Ishikawa (cell line): ENCODE data around the gene TCEANC.

ENCODE experiments used
- CEBPB ChIP-seq: IDR thresholded peaks from 2 replicates; pipeline ENCODE4 v1.6.1; 2012
- CREB1 ChIP-seq: IDR thresholded peaks from 2 replicates; pipeline ENCODE4 v1.6.1; 2012; ENCODE audit warnings: low read depth
- EGR1 ChIP-seq: IDR thresholded peaks from 2 replicates; pipeline ENCODE4 v1.6.1; 2012
- EP300 ChIP-seq: IDR thresholded peaks from 2 replicates; pipeline ENCODE4 v1.6.1; 2012; ENCODE audit warnings: borderline replicate concordance
- FOXM1 ChIP-seq: IDR thresholded peaks from 2 replicates; pipeline ENCODE4 v1.6.1; 2012; ENCODE audit warnings: low read depth, borderline replicate concordance
- MAX ChIP-seq: IDR thresholded peaks from 2 replicates; pipeline ENCODE4 v1.6.1; 2012
- NFIC ChIP-seq: IDR thresholded peaks from 2 replicates; pipeline ENCODE4 v1.6.1; 2012
- RAD21 ChIP-seq: IDR thresholded peaks from 2 replicates; pipeline ENCODE4 v1.6.1; 2012; ENCODE audit warnings: low read depth
- REST ChIP-seq: IDR thresholded peaks from 2 replicates; pipeline ENCODE4 v1.6.1; 2012; ENCODE audit warnings: low read depth, mild to moderate bottlenecking
- TAF1 ChIP-seq: IDR thresholded peaks from 2 replicates; pipeline ENCODE4 v1.6.1; 2012; ENCODE audit warnings: low read depth, mild to moderate bottlenecking
- TCF12 ChIP-seq: IDR thresholded peaks from 2 replicates; pipeline ENCODE4 v1.6.1; 2012; ENCODE audit warnings: low read depth
- TEAD4 ChIP-seq: IDR thresholded peaks from 2 replicates; pipeline ENCODE4 v1.6.1; 2012
- USF1 ChIP-seq: IDR thresholded peaks from 2 replicates; pipeline ENCODE4 v1.6.1; 2012
- YY1 ChIP-seq: IDR thresholded peaks from 2 replicates; pipeline ENCODE4 v1.6.1; 2012; ENCODE audit warnings: low read depth
- ZBTB7A ChIP-seq: IDR thresholded peaks from 2 replicates; pipeline ENCODE4 v1.6.1; 2012; ENCODE audit warnings: low read depth

TCEANC gene

GRCh38 chrX:13697976-13698375 lies 45.0 kb downstream of the TCEANC start:
- TF ChIP-seq RAD21 (no peak), FOXM1 (no peak), TAF1 (no peak), REST (no peak), NFIC (no peak), EGR1 (no peak), CEBPB (no peak)

GRCh38 chrX:13698432-13698831 lies 45.5 kb downstream of the TCEANC start:
- TF ChIP-seq REST (no peak), MAX (no peak), EGR1 (no peak), NFIC (no peak), YY1 (no peak), EP300 (no peak), TEAD4 (no peak), USF1 (no peak), FOXM1 (no peak), CEBPB (no peak), TAF1 (no peak), TCF12 (no peak), CREB1 (no peak), RAD21 (no peak), ZBTB7A (no peak)

GRCh38 chrX:13699183-13699826 lies 46.4 kb downstream of the TCEANC start:
- no peak for TF ChIP-seq USF1
- TF ChIP-seq MAX = no peak
- no peak for TF ChIP-seq TCF12
- no peak for TF ChIP-seq EP300
- TF ChIP-seq YY1 = no peak
- TF ChIP-seq RAD21 = no peak
- TF ChIP-seq CEBPB = no peak
- TF ChIP-seq TAF1 = no peak
- no peak for TF ChIP-seq ZBTB7A
- no peak for TF ChIP-seq CREB1
- no peak for TF ChIP-seq NFIC
- TF ChIP-seq EGR1 = no peak
- no peak for TF ChIP-seq REST
- TF ChIP-seq TEAD4 = no peak
- no peak for TF ChIP-seq FOXM1

- TF ChIP-seq NFIC (no peak), CREB1 (no peak), USF1 (no peak), EP300 (no peak), REST (no peak), CEBPB (no peak), YY1 (no peak), TAF1 (no peak), ZBTB7A (no peak), RAD21 (no peak), TEAD4 (no peak), MAX (no peak), TCF12 (no peak), EGR1 (no peak)
Observed at GRCh38 chrX:13700380-13700779, 47.4 kb downstream of the TCEANC start.
